HG03571 (cell line): Measurements from ENCODE around the gene SLC25A11.

ENCODE experiments used
- ATAC-seq: cut with Tn5 transposase; IDR thresholded peaks from one replicate; pipeline ENCODE4 v1.9.1; 2021; ENCODE audit not compliant: unreplicated experiment

SLC25A11 gene

GRCh38 chr17:4896332-4897197, 43.3 kb downstream of the SLC25A11 start:
- no peak for ATAC-seq

DNA sequence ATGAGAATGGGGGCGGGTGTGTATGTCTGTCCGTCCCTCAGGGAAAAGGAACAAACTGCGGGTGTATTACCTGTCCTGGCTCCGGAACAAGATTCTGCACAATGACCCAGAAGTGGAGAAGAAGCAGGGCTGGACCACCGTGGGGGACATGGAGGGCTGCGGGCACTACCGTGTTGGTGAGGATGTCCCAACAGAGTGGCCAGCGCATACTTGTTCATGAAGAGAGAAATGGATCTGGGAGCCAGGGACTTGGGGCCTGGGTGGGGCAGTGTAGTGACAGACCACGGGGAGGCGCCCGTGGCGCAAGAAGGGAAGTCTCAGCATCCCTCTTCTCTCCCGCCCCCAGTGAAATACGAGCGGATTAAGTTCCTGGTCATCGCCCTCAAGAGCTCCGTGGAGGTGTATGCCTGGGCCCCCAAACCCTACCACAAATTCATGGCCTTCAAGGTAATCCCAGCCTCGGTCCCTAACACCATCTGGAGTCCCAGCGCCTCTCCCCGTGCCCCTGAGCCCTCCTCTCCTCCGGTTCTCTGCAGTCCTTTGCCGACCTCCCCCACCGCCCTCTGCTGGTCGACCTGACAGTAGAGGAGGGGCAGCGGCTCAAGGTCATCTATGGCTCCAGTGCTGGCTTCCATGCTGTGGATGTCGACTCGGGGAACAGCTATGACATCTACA, 44.1 kb downstream of the SLC25A11 start:
- ATAC-seq = no peak

- no peak for ATAC-seq
Observed at GRCh38 chr17:4895121-4895520, 44.7 kb downstream of the SLC25A11 start.

GRCh38 chr17:4893721-4894560, 45.9 kb downstream of the SLC25A11 start:
- ATAC-seq = no peak

- no peak for ATAC-seq
Observed at GRCh38 chr17:4893272-4893671, 46.6 kb downstream of the SLC25A11 start.

GRCh38 chr17:4892499-4893221, 47.2 kb downstream of the SLC25A11 start:
- no peak for ATAC-seq

- no peak for ATAC-seq
Observed at GRCh38 chr17:4891411-4892410, 48.1 kb downstream of the SLC25A11 start.

DNA sequence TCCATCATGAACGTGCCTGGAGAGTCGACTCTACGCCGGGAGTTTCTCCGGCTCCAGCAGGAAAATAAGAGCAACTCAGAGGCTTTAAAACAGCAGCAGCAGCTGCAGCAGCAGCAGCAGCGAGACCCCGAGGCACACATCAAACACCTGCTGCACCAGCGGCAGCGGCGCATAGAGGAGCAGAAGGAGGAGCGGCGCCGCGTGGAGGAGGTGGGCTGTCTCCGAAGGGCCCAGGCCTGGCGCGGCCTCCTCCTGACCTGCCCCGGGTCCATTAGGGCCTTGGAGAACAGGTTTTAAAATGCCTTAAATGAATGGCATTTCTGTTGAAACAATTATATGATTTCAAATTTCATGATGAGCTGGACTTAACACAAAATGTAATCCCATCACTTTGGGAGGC, 52.3 kb downstream of the SLC25A11 start:
- ATAC-seq = no peak
